ENCODE results near the gene IFRD2. TPM values are rescaled to one million over a fixed set of nuclear protein-coding genes. Genes with fewer than 3 reads are reported as not detected.
A peak's percentile ranks its signal among the peaks of the same experiment; 100 is the strongest.

IFRD2 gene
- total RNA-seq, 4 donors from 2014 or later = 42.0 to 129 (median 56.2) TPM

DNA sequence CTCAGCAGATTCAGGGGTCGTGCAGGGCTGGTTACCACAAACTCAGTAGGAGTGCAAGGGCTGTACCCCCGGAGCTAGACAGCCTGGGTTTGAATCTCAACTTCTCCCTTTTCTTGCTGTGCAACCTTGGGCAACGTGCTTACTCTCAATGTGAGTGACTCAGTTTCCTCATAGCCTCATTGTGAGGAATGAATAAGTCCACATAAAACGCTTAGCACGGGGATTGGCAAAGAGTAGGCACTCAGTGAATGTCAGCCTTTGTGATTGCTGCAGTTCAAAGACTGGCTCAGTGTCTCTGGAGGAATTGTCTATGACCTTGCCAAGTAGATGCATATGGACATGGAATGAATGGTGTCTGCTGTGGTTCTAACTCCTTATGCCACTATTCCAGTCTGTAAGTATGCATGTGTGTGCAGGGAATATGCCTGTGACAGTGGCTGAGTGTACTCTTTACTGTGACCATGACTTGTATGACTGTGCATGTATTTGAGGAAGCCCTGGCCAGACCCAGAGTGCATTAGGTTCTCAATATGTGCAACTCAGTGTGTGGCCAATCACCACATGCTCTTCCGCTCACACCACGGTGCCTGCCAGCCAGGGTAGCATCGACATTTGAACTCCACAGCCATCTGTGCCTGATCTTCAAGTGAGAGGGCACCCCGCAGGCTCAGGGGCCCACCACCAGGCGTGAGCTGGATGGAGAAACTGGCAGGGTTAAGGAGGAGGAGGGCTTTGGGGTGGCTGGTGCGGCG is 7.9 kb upstream of the IFRD2 start:
- 19 to 35% methylated on average over 12 of the region's 12 CpGs for WGBS, 2 donors
- no peak for DNase-seq (ENCODE audit: low spot score in 2 of 2)
- Histone ChIP-seq H3K4me3 (peak overlapping the region; percentile 42 to 82 (median 74)), H3K9me3 (no peaks in the 10 kb centered on the region), H3K27ac (peak overlapping the region; percentile 75 to 97 (median 91)), H3K4me1 (peaks cover 0 to 59% (median 40%) of the 10 kb centered on the region in 4 donors), H3K27me3 (no peaks in the 10 kb centered on the region), H3K36me3 (peaks cover 0 to 16% (median 0%) of the 10 kb centered on the region in 3 donors)
- no peak for TF ChIP-seq POLR2A (IDR thresholded peaks at IDR 0.05)
- TF ChIP-seq, protein P1, sequence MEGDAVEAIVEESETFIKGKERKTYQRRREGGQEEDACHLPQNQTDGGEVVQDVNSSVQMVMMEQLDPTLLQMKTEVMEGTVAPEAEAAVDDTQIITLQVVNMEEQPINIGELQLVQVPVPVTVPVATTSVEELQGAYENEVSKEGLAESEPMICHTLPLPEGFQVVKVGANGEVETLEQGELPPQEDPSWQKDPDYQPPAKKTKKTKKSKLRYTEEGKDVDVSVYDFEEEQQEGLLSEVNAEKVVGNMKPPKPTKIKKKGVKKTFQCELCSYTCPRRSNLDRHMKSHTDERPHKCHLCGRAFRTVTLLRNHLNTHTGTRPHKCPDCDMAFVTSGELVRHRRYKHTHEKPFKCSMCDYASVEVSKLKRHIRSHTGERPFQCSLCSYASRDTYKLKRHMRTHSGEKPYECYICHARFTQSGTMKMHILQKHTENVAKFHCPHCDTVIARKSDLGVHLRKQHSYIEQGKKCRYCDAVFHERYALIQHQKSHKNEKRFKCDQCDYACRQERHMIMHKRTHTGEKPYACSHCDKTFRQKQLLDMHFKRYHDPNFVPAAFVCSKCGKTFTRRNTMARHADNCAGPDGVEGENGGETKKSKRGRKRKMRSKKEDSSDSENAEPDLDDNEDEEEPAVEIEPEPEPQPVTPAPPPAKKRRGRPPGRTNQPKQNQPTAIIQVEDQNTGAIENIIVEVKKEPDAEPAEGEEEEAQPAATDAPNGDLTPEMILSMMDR (IDR thresholded peaks at IDR 0.05) = peak in 1 of 5 experiments; percentile 24

DNA sequence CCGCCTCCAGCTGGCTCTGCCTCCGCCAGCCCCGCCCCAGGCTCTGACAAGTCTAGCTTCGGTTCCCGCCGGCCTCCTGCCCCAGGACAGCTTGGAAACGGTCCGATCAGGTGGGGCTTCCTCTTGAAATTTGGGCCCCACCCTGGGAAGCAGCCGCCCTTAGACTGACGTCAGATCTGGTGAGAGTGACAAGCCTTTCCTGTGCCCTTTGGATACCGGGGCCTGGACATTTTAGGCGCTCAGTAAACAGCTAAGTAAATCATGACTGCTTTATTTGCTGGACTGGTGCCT is 7.4 kb upstream of the IFRD2 start:
- H3K4me1 ChIP-seq = peaks cover 0 to 59% (median 40%) of the 10 kb centered on the region in 4 donors

DNA sequence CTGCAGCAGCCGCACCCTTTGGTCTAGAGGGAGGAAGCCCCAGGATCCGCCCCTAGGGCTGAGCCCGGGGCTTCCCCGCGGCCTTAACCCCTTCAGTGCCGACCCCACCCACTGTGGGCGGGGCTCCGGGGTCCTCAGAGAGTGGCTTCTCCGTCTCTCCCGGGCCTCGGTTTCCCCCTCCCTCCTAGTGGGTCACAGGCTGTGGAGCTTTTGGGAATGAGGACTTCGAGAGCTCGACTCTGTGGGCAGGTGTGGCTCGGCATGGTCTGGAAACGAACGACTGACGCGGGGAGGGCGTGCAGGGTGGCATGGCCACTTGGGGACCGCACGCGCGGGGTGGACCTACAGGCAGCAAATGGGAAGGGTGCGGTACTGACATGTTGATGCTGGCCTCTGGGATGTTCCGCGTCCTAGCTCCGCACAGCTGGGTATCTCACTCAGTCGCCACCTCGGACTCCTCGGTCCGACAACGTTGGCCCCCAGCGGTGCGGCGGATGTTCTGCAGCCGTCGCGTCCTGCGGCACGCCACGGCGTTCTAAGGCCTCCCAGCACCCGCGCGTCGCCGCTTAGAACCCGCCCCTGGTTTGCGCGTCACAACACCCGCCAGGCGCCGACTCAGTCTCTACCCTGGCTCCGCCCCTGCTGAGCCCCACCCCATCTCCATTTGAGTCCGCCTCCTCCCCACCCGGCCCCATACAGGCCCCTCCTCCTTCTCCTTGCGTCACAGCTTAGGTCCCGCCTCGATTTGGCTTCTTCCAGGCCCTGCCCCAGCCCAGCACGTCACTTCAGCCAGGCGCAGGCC is 6.8 kb upstream of the IFRD2 start, which contains the start of the genes HYAL3 and NAA80:
Gene HYAL3 (minus strand): TSS at position 570 of the 802 bp plus-strand sequence. CDS start 3,803 bp downstream, outside the sequence.
Gene NAA80 (minus strand): TSS at position 570 of the 802 bp plus-strand sequence. CDS start 1,942 bp downstream, outside the sequence.
- H3K4me1 ChIP-seq = peaks cover 0 to 59% (median 40%) of the 10 kb centered on the region in 4 donors
- peak within 1 kb of the TSS; percentile 93 to 98 (median 96) for H3K27ac ChIP-seq
- no peaks in the 10 kb centered on the region for H3K27me3 ChIP-seq
- TF ChIP-seq, protein P1 (IDR thresholded peaks at IDR 0.05) = peak; percentile 13 to 89 (median 33)
- TF ChIP-seq POLR2A (IDR thresholded peaks at IDR 0.05) (peak; percentile 87 to 98), EP300 (IDR thresholded peaks at IDR 0.05) (peak; percentile 81 to 97)
- peaks cover 0 to 16% (median 0%) of the 10 kb centered on the region in 3 donors for H3K36me3 ChIP-seq
- no peaks in the 10 kb centered on the region for H3K9me3 ChIP-seq
- peak within 1 kb of the TSS; percentile 42 to 82 (median 74) for H3K4me3 ChIP-seq
- DNase-seq (ENCODE audit: low spot score in 2 of 2) = peak; percentile 99
- 0 to 1% methylated on average over 34 to 40 of the region's 61 CpGs for WGBS, 2 donors

More for the DNA sequence above, 7.4 kb upstream of the IFRD2 start:
- Histone ChIP-seq H3K27me3 (no peaks in the 10 kb centered on the region), H3K9me3 (no peaks in the 10 kb centered on the region), H3K4me3 (peak overlapping the region; percentile 42 to 82 (median 74)), H3K36me3 (peaks cover 0 to 16% (median 0%) of the 10 kb centered on the region in 3 donors), H3K27ac (peak overlapping the region; percentile 75 to 97 (median 91))
- TF ChIP-seq EP300 (IDR thresholded peaks at IDR 0.05) = no peak
- TF ChIP-seq POLR2A (IDR thresholded peaks at IDR 0.05) = no peak
- TF ChIP-seq, protein P1 (IDR thresholded peaks at IDR 0.05) = no peak
- 0 to 1% methylated on average over 11 to 12 of the region's 12 CpGs for WGBS, 2 donors
- DNase-seq (ENCODE audit: low spot score in 2 of 2) = no peak

DNA sequence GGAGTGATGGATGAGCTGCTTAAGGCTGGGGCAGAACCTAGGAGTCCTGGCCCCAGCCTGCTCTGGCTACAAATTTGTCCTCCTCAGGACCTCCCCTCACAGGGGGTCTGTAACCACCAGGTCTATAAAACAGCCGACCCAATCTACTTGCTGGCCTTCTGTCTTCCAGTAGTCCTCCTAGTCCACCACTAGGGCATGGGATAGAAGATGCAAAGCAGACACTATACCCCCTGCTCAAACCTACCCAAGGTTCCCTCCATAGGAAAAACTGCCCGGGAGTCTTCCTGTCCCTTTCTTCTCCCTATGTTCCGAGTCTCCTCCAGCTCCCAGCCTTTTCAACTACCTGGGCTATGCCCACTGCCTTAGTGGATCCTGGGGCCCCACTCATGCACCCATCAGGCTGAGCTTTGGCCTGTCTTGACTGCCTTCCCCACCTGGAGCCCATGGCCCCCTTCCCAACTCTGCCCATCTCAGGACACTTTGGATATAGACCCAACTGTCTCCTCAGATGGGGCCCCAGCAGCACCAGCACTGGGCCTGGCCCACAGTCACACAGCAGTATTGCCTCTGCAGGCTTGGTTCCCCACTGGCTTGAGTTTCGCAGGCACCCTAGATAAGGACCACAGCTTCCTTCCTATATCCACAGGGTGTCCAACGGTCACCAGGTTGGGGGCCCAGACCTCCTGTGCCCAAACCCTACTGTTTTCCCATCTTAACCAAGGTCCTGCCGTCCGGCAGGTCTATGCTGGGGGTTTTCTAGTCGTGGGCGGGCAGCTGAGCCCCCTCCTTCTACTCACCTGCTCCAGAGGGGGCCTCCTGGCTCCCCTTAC is 5.9 kb upstream of the IFRD2 start:
- H3K4me1 ChIP-seq = peaks cover 0 to 54% (median 38%) of the 10 kb centered on the region in 4 donors
- no peak for DNase-seq (ENCODE audit: low spot score in 2 of 2)

More for the DNA sequence above, 5.9 kb upstream of the IFRD2 start:
- peaks cover 0 to 16% (median 0%) of the 10 kb centered on the region in 3 donors for H3K36me3 ChIP-seq
- no peaks in the 10 kb centered on the region for H3K27me3 ChIP-seq
- H3K27ac ChIP-seq = peak overlapping the region; percentile 93 to 98 (median 96)
- H3K9me3 ChIP-seq = no peaks in the 10 kb centered on the region
- H3K4me3 ChIP-seq = peak overlapping the region; percentile 42 to 82 (median 74)
- WGBS, 2 donors = 39 to 49% methylated on average over 9 of the region's 9 CpGs
- TF ChIP-seq, protein P1 (IDR thresholded peaks at IDR 0.05) = peak in 2 of 5 experiments; percentile 13 to 17
- TF ChIP-seq EP300 (IDR thresholded peaks at IDR 0.05) = no peak
- TF ChIP-seq POLR2A (IDR thresholded peaks at IDR 0.05) = no peak
